T-helper 1 cell treated with Interleukin-12 subunit alpha and Interleukin-12 subunit beta and Interleukin-4 antibody, amounts not matched to agents 30 μg/mL and 1 μg/mL, for 36 hours (primary cell): ENCODE measurements around the gene CEP250.

ENCODE experiments used
- H3K27ac Mint-ChIP-seq: one replicate; pipeline ENCODE4 v1.8.0; 2021; ENCODE audit warnings: mild to moderate bottlenecking, mixed read lengths
- H3K27me3 Mint-ChIP-seq: one replicate; pipeline ENCODE4 v1.8.0; 2021; ENCODE audit warnings: low read depth, mixed read lengths
- H3K36me3 Mint-ChIP-seq: one replicate; pipeline ENCODE4 v1.8.0; 2021; ENCODE audit warnings: low read depth, mixed read lengths
- H3K4me1 Mint-ChIP-seq: one replicate; pipeline ENCODE4 v1.8.0; 2021; ENCODE audit warnings: low read depth, mixed read lengths
- H3K4me3 Mint-ChIP-seq: one replicate; pipeline ENCODE4 v1.8.0; 2021; ENCODE audit warnings: mild to moderate bottlenecking, moderate library complexity, mixed read lengths
- H3K9me3 Mint-ChIP-seq: one replicate; pipeline ENCODE4 v1.8.0; 2021; ENCODE audit warnings: mixed read lengths

The CEP250 gene

GRCh38 chr20:35454881-35455609 lies at the start of gene CEP250:
TSS of gene CEP250 (plus strand) at chr20:35455598. CDS start at chr20:35462368, 6,770 bp downstream.
- Mint-ChIP-seq H3K9me3 (no peaks in the 10 kb centered on the region), H3K27me3 (no peaks in the 10 kb centered on the region), H3K27ac (peak within 1 kb of the TSS; percentile 99), H3K4me1 (peaks cover 20% of the 10 kb centered on the region), H3K36me3 (peaks cover 4% of the 10 kb centered on the region), H3K4me3 (peak within 1 kb of the TSS; percentile 93)

GRCh38 chr20:35405775-35406174 lies 49.6 kb upstream of the CEP250 start:
- Mint-ChIP-seq H3K27me3 (no peaks in the 10 kb centered on the region), H3K4me3 (no peak overlapping the region), H3K9me3 (peaks cover 14% of the 10 kb centered on the region), H3K36me3 (peaks cover 33% of the 10 kb centered on the region), H3K4me1 (peaks cover 13% of the 10 kb centered on the region), H3K27ac (no peak overlapping the region)

- Mint-ChIP-seq H3K36me3 (peaks cover 36% of the 10 kb centered on the region), H3K4me3 (no peak overlapping the region), H3K4me1 (peaks cover 25% of the 10 kb centered on the region), H3K27ac (no peak overlapping the region), H3K27me3 (no peaks in the 10 kb centered on the region), H3K9me3 (peaks cover 14% of the 10 kb centered on the region)
Measured at GRCh38 chr20:35408270-35408669, 47.1 kb upstream of the CEP250 start.

- Mint-ChIP-seq H3K4me1 (peaks cover 24% of the 10 kb centered on the region), H3K4me3 (no peak overlapping the region), H3K9me3 (peaks cover 14% of the 10 kb centered on the region), H3K27me3 (no peaks in the 10 kb centered on the region), H3K27ac (no peak overlapping the region), H3K36me3 (peaks cover 32% of the 10 kb centered on the region)
Measured at GRCh38 chr20:35409542-35409941, 45.9 kb upstream of the CEP250 start.

- Mint-ChIP-seq H3K4me1 (peaks cover 16% of the 10 kb centered on the region), H3K27ac (peak overlapping the region; percentile 37), H3K4me3 (peak overlapping the region; percentile 98), H3K36me3 (peaks cover 26% of the 10 kb centered on the region), H3K9me3 (peaks cover 8% of the 10 kb centered on the region), H3K27me3 (no peaks in the 10 kb centered on the region)
Measured at GRCh38 chr20:35410613-35411012, 44.8 kb upstream of the CEP250 start.

- H3K36me3 Mint-ChIP-seq, result no peaks in the 10 kb centered on the region
- H3K4me1 Mint-ChIP-seq, result peaks cover 3% of the 10 kb centered on the region
- peaks cover 20% of the 10 kb centered on the region for H3K27me3 Mint-ChIP-seq
- no peaks in the 10 kb centered on the region for H3K9me3 Mint-ChIP-seq
- no peak overlapping the region for H3K27ac Mint-ChIP-seq
- H3K4me3 Mint-ChIP-seq, result no peak overlapping the region
Measured at GRCh38 chr20:35421322-35421721, 34.1 kb upstream of the CEP250 start.

- no peaks in the 10 kb centered on the region for H3K36me3 Mint-ChIP-seq
- H3K9me3 Mint-ChIP-seq, result no peaks in the 10 kb centered on the region
- H3K27ac Mint-ChIP-seq, result no peak overlapping the region
- H3K27me3 Mint-ChIP-seq, result peaks cover 12% of the 10 kb centered on the region
- no peak overlapping the region for H3K4me3 Mint-ChIP-seq
- H3K4me1 Mint-ChIP-seq, result no peaks in the 10 kb centered on the region
Measured at GRCh38 chr20:35431621-35432429, 23.6 kb upstream of the CEP250 start.

- no peaks in the 10 kb centered on the region for H3K9me3 Mint-ChIP-seq
- peaks cover 12% of the 10 kb centered on the region for H3K27me3 Mint-ChIP-seq
- no peaks in the 10 kb centered on the region for H3K4me1 Mint-ChIP-seq
- no peak overlapping the region for H3K27ac Mint-ChIP-seq
- no peak overlapping the region for H3K4me3 Mint-ChIP-seq
- H3K36me3 Mint-ChIP-seq, result no peaks in the 10 kb centered on the region
Measured at GRCh38 chr20:35432430-35432735, 23.0 kb upstream of the CEP250 start.

- H3K4me1 Mint-ChIP-seq, result no peaks in the 10 kb centered on the region
- H3K36me3 Mint-ChIP-seq, result no peaks in the 10 kb centered on the region
- H3K27ac Mint-ChIP-seq, result no peak overlapping the region
- no peaks in the 10 kb centered on the region for H3K9me3 Mint-ChIP-seq
- H3K4me3 Mint-ChIP-seq, result no peak overlapping the region
- peaks cover 12% of the 10 kb centered on the region for H3K27me3 Mint-ChIP-seq
Measured at GRCh38 chr20:35433337-35433736, 22.1 kb upstream of the CEP250 start.

GRCh38 chr20:35434085-35435005 lies 21.1 kb upstream of the CEP250 start:
- H3K27ac Mint-ChIP-seq, result no peak overlapping the region
- H3K4me3 Mint-ChIP-seq, result no peak overlapping the region
- peaks cover 8% of the 10 kb centered on the region for H3K27me3 Mint-ChIP-seq
- H3K4me1 Mint-ChIP-seq, result no peaks in the 10 kb centered on the region
- H3K9me3 Mint-ChIP-seq, result no peaks in the 10 kb centered on the region
- no peaks in the 10 kb centered on the region for H3K36me3 Mint-ChIP-seq

- Mint-ChIP-seq H3K27me3 (peaks cover 12% of the 10 kb centered on the region), H3K27ac (no peak overlapping the region), H3K36me3 (no peaks in the 10 kb centered on the region), H3K4me1 (no peaks in the 10 kb centered on the region), H3K9me3 (no peaks in the 10 kb centered on the region), H3K4me3 (no peak overlapping the region)
Measured at GRCh38 chr20:35436177-35436573, 19.2 kb upstream of the CEP250 start.

GRCh38 chr20:35437599-35437998 lies 17.8 kb upstream of the CEP250 start:
- Mint-ChIP-seq H3K4me1 (no peaks in the 10 kb centered on the region), H3K9me3 (no peaks in the 10 kb centered on the region), H3K4me3 (no peak overlapping the region), H3K36me3 (no peaks in the 10 kb centered on the region), H3K27me3 (peaks cover 12% of the 10 kb centered on the region), H3K27ac (no peak overlapping the region)

- H3K4me3 Mint-ChIP-seq, result no peak overlapping the region
- H3K4me1 Mint-ChIP-seq, result peaks cover 3% of the 10 kb centered on the region
- H3K27ac Mint-ChIP-seq, result no peak overlapping the region
- H3K9me3 Mint-ChIP-seq, result no peaks in the 10 kb centered on the region
- no peaks in the 10 kb centered on the region for H3K36me3 Mint-ChIP-seq
- H3K27me3 Mint-ChIP-seq, result peaks cover 16% of the 10 kb centered on the region
Measured at GRCh38 chr20:35443003-35443402, 12.4 kb upstream of the CEP250 start.

GRCh38 chr20:35444226-35444625 lies 11.2 kb upstream of the CEP250 start:
- Mint-ChIP-seq H3K27ac (no peak overlapping the region), H3K4me1 (peaks cover 3% of the 10 kb centered on the region), H3K27me3 (peaks cover 16% of the 10 kb centered on the region), H3K9me3 (no peaks in the 10 kb centered on the region), H3K36me3 (no peaks in the 10 kb centered on the region), H3K4me3 (no peak overlapping the region)
